IPS-15b (cell line): ENCODE measurements around the gene TOP2A.
"Not testable (repeated sequence)": the region's sequence is repeated elsewhere in the genome, so short reads cannot be mapped to it uniquely, and the experiment has no call there.

Experiments used
- H3K27me3 ChIP-seq: one replicate; pipeline ENCODE4 v1.6.1; 2013; ENCODE audit warnings: low read length; ENCODE audit not compliant: control insufficient read depth, insufficient read depth
- H3K36me3 ChIP-seq: one replicate; pipeline ENCODE4 v1.6.1; 2013; ENCODE audit warnings: low read length; ENCODE audit not compliant: control insufficient read depth, insufficient read depth
- H3K4me1 ChIP-seq: one replicate; pipeline ENCODE4 v1.6.1; 2013; ENCODE audit warnings: mild to moderate bottlenecking, low read length; ENCODE audit not compliant: control insufficient read depth, insufficient read depth
- H3K4me3 ChIP-seq: one replicate; pipeline ENCODE4 v1.5.1; 2013; ENCODE audit warnings: low read depth, low read length
- H3K9ac ChIP-seq: one replicate; pipeline ENCODE4 v1.6.1; 2013; ENCODE audit warnings: low read depth, mild to moderate bottlenecking, low read length
- H3K9me3 ChIP-seq: one replicate; pipeline ENCODE4 v1.6.1; 2013; ENCODE audit warnings: mild to moderate bottlenecking, low read length; ENCODE audit not compliant: control insufficient read depth, insufficient read depth

The TOP2A gene

GRCh38 chr17:40369923-40370322 lies 47.8 kb downstream of the TOP2A start:
- no peak overlapping the region for H3K4me3 ChIP-seq
- H3K9me3 ChIP-seq = no peaks in the 10 kb centered on the region
- no peaks in the 10 kb centered on the region for H3K36me3 ChIP-seq
- H3K9ac ChIP-seq = no peak overlapping the region
- H3K27me3 ChIP-seq = no peaks in the 10 kb centered on the region
- H3K4me1 ChIP-seq = peaks cover 2% of the 10 kb centered on the region

- peaks cover 15% of the 10 kb centered on the region for H3K27me3 ChIP-seq
- not testable (repeated sequence) for H3K9ac ChIP-seq, H3K36me3 ChIP-seq, H3K4me3 ChIP-seq, H3K9me3 ChIP-seq, H3K4me1 ChIP-seq
Measured at GRCh38 chr17:40367728-40368127, 50.0 kb downstream of the TOP2A start.

GRCh38 chr17:40366861-40367518 lies 50.7 kb downstream of the TOP2A start:
- Histone ChIP-seq H3K36me3 (no peaks in the 10 kb centered on the region), H3K27me3 (peaks cover 20% of the 10 kb centered on the region), H3K4me3 (no peak overlapping the region), H3K9me3 (no peaks in the 10 kb centered on the region), H3K9ac (no peak overlapping the region), H3K4me1 (peaks cover 2% of the 10 kb centered on the region)

DNA sequence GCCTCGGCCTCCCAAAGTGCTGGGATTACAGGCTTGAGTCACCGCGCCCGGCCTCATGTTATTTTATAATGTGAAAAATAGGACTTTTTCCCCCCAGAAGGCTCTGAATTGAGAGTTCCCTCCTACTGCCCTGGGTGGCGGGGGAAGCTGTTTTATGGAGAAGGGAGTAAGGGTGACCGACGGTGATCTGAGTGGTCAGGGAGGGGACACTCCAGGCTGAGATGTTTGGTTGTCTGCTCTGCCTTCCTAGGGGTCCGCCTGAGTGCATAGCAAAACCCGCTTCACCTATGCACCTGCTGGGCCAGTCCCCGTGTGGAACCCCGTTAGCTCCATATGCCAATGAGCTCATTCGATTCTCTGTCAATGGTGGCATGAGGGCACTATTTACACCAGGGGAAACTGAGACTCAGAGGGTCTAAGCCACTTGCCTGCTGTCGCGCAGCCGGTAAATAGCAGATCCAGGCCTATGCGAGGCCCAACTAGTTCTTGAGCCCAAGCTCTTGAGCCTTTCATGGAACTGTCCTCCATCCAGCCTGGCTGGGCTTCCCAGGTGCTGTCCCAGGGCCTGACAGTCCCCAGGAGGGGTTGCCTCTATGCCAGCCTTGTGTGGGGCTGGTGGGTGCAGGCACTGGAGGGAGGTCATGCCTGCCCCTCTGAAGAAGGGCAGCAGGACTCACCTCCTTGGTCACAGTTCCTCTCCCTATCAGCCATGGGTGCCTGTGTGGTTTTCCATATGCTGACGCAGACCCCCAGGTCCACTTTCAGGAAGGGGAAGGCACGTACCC lies 51.4 kb downstream of the TOP2A start:
- H3K4me1 ChIP-seq = peaks cover 2% of the 10 kb centered on the region

DNA sequence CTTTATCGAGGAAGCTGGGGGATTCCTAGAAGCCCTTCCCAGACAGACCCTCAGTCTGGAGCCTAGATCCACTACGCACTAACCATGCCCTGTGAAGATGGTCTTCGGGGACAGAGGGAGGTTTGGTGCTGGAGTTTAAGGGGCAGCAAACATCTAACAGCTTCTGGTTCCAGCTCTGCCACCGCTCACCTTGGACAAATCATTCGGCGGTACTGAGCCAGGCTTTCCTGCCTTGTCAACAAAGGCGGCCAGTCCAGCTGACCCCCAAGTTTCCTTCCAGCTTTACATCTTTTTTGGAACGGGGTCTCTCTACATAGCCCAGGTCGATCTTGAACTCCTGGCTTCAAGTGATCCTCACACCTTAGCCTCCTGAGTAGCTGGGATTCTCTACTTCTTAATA lies 52.8 kb downstream of the TOP2A start:
- Histone ChIP-seq H3K9ac (no peak overlapping the region), H3K9me3 (no peaks in the 10 kb centered on the region), H3K4me1 (peaks cover 2% of the 10 kb centered on the region), H3K4me3 (peak overlapping the region; percentile 10), H3K27me3 (peaks cover 39% of the 10 kb centered on the region), H3K36me3 (no peaks in the 10 kb centered on the region)

More for the DNA sequence above, 51.4 kb downstream of the TOP2A start:
- no peaks in the 10 kb centered on the region for H3K9me3 ChIP-seq
- H3K9ac ChIP-seq = no peak overlapping the region
- no peak overlapping the region for H3K4me3 ChIP-seq
- no peaks in the 10 kb centered on the region for H3K36me3 ChIP-seq
- H3K27me3 ChIP-seq = peaks cover 25% of the 10 kb centered on the region

DNA sequence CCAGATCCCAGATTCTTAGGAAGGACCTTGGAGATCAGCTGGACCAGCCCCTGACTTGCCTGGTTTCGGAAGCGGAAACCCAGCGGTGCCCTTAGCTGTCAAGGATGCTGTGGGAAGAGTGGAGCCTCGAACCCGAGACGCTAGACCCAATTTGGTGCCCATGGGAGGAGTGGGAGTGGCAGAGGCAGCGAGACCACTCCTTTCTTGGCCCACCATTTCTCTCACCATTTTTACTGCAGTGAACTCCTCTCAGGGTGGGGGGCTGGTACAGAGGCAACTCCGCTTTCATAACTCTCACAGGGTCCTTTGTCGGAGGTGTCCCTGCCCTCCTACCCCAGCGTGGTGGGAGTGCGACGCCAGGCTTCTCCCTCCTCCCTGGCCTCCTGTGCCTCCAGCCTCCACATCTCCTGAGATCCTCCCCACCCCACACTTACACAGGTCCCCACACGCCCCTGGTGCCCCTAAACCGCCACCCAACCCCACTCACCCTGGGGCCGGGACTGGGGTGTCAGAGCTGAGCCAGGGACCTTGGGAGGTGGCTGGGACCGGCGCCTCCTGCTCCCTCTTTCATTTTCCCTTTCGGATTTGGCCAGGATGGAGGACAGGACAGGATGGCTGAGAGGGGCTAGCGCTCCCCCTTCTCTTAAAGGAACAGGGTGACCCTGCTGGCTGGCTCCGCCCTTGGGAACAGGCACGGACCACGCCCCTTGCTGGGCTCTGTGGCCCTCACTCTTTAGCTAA lies 53.4 kb downstream of the TOP2A start, which contains the start of gene GJD3:
Gene GJD3, minus strand, starts transcription at position 617 of the 741 bp plus-strand sequence. CDS start 922 bp downstream, outside the sequence.
- H3K9me3 ChIP-seq = no peaks in the 10 kb centered on the region
- H3K9ac ChIP-seq = no peak within 1 kb of the TSS
- H3K4me3 ChIP-seq = peak within 1 kb of the TSS; percentile 61

GRCh38 chr17:40363111-40363827 lies 54.4 kb downstream of the TOP2A start:
- Histone ChIP-seq H3K27me3 (peaks cover 40% of the 10 kb centered on the region), H3K4me1 (peaks cover 4% of the 10 kb centered on the region), H3K4me3 (peak overlapping the region; percentile 61), H3K36me3 (no peaks in the 10 kb centered on the region), H3K9me3 (no peaks in the 10 kb centered on the region), H3K9ac (no peak overlapping the region)

More for the DNA sequence above, 53.4 kb downstream of the TOP2A start, which contains the start of gene GJD3:
- Histone ChIP-seq H3K4me1 (peaks cover 2% of the 10 kb centered on the region), H3K27me3 (peaks cover 40% of the 10 kb centered on the region), H3K36me3 (no peaks in the 10 kb centered on the region)

DNA sequence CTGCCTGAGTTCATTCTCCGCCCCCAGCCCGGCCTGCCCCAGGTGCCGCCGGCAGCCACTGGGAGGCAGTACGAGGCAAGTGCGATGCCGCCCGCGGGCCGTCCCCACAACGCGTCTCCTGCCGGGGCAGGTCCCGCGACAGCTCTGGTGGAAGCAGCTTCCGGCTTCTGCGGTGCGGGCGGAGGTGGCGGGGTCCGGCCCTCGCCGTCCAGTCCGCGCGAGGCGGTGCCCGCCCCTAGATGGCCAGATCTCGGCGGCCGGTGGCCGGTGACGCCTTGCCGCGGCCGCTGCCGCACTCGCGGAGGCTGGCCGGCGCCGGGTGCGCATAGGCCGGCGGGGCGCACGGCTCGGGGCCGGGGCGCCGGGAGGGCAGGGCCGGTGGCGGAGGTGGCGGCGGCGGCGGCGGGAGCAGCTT lies 55.0 kb downstream of the TOP2A start:
- peaks cover 4% of the 10 kb centered on the region for H3K4me1 ChIP-seq
- H3K36me3 ChIP-seq = no peaks in the 10 kb centered on the region
- peaks cover 40% of the 10 kb centered on the region for H3K27me3 ChIP-seq
- H3K9ac ChIP-seq = no peak overlapping the region
- H3K9me3 ChIP-seq = no peaks in the 10 kb centered on the region
- H3K4me3 ChIP-seq = peak overlapping the region; percentile 31

- H3K4me1 ChIP-seq = peaks cover 4% of the 10 kb centered on the region
- peaks cover 40% of the 10 kb centered on the region for H3K27me3 ChIP-seq
- H3K4me3 ChIP-seq = peak overlapping the region; percentile 31
- H3K9ac ChIP-seq = no peak overlapping the region
- no peaks in the 10 kb centered on the region for H3K9me3 ChIP-seq
- no peaks in the 10 kb centered on the region for H3K36me3 ChIP-seq
Measured at GRCh38 chr17:40361925-40362695, 55.6 kb downstream of the TOP2A start.

- Histone ChIP-seq H3K27me3 (peaks cover 40% of the 10 kb centered on the region), H3K36me3 (no peaks in the 10 kb centered on the region), H3K9ac (no peak overlapping the region), H3K4me1 (peaks cover 2% of the 10 kb centered on the region), H3K9me3 (no peaks in the 10 kb centered on the region), H3K4me3 (peak overlapping the region; percentile 45)
Measured at GRCh38 chr17:40361063-40361924, 56.4 kb downstream of the TOP2A start.
